HG03439 (cell line): ENCODE results near the gene DERL3.

Experiments
- ATAC-seq: cut with Tn5 transposase; IDR thresholded peaks from one replicate; pipeline ENCODE4 v1.9.1; 2021; ENCODE audit warnings: mild to moderate bottlenecking, moderate library complexity; ENCODE audit not compliant: unreplicated experiment

The DERL3 gene

DNA sequence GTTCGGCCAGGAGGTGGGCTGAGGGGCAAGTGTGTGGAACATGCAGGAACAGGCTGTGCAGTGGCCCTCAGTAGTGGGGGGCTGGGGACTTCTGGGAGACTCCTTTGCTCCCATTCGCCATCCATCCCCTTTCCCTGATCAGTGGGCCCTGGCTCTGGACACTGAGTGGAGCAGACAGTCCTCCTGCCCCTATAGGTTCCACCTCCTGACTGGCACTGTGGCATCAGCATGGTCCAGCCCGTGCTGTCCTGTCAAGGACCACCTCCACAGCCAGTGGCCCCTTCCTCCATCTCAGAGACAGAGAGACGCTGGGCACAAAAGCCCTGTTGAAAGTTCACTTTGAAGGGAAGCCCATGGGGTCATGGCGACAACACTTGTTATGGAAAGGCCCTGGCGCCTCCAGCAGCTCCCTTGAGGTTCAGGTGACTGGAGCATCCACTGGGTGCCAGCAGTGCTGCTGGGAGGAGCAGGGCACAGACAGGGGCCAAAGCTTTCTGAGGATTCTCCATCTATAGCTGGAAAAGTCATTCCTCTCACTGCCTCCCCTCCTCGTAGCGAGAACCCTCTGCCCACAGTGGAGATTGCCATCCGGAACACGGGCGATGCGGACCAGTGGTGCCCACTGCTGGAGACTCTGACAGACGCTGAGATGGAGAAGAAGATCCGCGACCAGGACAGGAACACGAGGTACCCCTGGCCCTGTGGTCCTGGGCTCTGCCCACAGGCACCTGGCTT lies 5.6 kb downstream of the DERL3 start:
- no peak for ATAC-seq

DNA sequence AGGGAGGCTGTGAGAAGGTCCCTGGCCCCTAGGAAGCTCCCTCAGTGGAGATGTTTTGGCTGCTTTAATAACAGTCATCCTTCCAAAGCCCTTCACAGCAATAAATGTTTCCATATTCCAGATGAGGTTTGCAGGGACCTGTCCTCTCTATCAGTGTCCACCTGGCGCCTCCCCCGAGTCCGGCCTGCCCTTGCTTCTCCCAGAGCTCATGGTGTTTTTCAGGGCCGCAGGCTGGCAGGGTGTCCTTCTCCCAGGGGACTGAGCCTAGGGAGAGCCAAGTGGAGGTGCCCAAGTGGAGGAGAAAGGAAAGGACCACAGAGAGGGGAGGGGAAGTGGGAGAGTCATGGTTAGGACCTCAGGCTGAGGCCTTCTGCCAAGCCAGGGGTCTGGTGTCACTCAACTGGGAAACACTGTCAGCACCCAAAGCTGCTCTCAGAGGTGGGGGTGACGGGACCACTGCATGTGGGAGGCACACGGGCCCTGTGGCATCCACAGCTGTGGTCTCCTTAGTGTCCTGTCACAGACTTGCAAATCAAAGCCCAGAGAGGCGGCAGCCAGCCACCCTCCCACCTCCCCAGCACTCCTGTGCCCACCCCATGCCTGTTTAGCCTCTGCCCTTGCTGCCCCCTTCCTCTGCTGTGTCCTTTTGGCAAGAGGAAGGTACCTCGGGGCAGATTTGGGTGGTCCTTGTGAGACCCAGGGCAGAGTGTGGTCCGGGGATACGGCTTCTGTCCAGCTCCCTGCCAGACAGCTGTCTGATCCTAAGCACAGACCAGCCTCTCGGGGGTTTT lies 6.4 kb downstream of the DERL3 start:
- no peak for ATAC-seq

DNA sequence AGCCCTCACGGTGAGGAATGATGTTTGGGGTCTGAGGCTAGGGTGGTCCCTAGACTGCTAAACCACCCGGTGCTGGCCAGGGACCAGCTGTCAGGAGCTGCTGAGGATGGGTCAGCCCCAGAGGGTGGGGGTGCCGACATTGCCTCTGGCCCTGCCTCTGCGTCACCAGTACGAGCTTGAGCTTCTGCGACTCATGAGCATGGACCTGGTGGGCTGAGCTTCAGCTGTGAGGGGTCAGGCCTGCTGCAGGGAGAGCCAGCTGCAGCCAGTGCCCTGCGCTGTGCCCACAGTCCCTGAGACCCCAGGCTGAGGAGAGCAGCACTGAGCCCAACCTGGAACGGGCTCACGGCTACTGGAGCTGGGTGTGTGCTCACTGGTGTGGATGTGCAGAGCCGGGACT lies 7.0 kb downstream of the DERL3 start:
- ATAC-seq: no peak

DNA sequence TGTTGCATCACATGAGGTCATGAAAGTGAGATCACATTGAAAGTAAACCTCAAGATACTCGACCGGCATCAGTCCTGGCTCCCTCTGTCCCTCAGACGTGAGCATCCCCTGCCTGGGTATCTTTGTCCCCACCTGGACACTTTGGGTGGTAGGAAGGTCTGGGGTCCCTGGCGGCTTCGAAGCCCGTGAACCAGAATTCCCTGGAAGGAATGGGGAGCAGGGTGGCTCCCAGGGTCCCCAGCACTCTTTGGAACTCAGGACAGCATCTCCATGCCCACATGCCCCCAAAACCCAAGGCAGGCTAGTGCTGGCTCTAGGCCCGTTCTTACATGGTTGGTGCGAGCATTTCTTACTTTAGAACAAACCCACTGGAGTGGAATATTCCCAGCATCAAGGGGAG lies 7.5 kb downstream of the DERL3 start:
- no peak for ATAC-seq

DNA sequence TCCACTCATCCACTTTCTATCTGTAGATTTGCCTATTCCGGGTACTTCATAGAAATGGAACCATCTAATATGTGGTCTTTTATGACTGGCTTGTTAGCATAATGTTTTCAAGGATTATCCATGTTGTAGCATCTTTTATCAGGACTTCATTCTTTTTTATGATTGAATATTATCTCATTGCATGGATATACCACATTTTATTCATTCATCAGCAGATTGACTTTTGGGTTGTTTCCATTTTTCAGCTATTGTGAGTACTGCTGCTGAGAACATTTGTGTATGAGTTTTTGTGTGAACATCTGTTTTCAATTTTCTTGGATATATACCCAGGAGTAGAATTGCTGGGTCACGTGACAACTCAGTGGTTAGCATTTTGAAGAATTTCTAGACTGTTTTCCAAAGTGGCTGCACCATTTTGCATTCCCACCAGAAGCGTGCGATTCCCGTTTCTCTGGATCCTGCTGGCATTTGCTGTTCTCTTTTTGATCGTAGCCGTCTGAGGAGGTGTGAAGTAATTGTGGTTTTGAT lies 8.9 kb downstream of the DERL3 start:
- no peak for ATAC-seq

DNA sequence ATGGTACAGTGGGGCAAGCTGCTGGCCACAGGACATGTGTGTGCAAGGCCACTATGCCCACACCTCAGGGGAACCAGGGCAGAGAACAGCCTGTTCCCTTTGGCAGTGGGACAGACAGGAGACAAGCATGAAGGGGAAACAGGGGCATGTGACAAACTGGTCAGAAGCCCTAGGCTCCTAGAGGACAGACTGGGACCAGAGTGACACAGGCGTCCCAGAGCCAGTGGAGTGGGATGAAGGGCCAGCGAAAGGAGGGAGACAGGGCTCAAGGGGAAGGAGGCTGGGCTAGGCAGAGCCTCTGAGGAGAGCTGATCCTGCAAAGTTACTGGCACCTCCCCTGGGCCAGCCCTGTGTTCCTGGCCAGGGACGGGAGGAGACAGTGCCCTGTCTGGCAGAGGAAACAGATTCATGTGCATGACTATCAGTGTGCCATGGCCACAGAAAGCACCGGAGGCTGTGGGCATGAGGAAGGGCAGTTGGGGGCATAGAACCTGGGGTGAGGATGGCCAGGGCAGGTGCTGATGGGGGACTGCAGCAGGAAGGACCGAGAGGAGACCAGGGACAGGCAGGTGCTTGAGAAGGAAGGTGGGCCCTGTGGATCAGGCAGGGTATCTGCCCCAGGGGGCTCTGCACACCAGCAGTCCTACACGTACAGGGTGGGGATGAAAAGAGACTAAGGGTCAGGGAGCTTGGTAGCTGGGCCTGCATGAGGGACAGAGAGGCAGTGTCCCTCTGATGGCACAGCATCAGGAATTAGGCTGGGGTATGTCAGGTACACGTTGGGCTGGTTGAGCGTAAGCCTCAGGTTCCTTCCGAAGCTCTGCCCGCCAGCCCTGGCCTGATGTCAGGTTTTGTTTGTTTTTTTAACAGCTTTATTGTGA lies 9.8 kb downstream of the DERL3 start:
- no peak for ATAC-seq

DNA sequence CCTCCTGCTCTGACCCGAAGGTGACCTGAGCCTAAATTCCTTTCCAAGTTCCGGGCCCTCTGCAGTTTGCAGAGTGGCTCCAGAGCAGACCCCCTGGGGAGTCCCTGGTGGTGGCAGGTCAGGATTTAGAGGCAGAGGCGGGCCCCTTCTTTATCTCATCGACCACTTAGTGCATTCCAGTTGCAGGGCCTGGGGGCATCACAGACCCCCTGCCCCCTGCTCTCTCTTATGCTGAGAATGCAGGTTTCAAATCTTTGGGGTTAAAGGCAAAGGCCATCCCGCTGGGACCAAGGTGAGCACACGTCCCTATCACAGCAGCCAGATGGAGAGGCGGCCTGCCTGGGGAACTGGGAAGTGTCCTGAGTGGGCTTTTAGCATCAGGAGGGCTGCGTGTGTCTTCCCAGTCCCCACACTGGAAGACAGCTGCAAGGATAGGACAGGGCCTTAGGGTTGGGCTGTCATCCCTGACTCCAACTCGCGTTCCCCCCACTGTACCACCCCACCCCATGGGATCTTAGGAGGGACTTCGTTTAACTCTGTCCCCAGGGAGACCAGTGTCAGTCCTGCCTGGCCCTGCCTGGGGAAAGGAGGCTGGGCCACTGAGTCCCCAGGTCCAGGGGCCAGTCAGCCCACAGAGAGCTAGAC lies 11.3 kb downstream of the DERL3 start:
- ATAC-seq: no peak

DNA sequence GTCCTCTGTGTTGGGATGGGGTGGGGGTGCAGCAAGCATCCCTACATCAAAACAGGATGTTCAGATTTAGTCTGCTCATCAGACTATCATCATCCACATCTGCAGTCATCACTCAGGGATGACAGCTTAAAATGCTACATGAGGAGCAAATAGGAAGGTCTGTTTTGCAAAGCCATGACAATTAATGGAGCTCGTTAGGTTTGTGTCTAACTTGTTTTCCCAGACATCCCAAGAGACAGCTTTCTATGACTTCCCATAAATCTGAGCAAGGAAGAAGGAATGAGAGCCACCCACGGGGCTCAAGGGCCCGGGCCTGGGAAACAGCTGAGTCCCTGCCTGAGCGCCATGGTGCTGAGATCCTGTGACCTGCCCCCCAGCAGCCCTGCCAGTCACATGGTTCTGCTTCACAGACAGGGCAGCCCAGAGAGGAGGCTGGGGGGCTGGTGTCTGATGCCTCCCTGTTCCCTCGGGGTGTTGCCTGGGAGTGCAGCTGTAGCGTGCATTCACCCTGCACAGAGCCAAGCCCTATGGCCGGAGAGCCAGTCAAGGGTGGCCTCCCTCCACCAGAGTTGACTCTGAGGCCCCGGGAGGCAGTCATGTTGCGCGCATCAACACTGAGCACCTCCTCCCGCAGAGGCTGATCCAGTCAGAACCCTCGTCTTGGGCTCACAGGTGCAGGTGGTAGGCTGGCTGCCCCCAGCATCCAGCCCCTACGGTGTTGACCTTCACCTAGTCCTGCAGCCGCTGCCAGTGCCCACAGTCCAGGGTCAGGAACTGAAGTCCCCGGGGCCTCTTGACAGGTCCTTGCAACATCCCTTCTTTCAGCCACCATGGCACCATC lies 12.1 kb downstream of the DERL3 start:
- no peak for ATAC-seq

DNA sequence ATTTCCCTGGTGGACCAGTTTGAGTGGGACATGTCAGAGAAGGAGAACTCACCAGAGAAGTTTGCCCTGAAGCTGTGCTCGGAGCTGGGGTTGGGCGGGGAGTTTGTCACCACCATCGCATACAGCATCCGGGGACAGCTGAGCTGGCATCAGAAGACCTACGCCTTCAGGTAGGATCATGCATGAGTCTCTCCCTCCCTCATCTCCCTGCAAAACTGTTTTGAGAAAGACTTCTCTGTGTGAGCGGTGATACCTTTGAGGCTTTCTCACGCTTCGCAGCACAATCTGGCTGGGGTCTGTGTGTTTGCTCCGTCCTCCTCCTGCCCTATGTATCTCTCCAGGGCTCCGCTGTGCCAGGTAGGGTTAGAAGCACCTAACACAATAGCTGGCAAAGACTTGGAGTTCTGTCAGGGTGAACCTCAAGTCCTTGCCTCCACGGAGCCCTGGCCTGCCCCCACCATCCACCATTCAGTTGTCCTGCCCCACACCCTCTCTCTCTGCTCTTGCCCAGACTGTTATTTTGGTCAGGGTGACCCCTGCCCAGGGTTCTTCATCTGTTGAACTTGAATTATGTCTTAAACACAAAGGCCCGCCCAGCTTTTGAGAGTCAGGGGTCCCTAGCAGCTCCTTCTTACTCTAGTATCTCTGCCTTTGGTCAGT lies 13.4 kb downstream of the DERL3 start:
- ATAC-seq: no peak

DNA sequence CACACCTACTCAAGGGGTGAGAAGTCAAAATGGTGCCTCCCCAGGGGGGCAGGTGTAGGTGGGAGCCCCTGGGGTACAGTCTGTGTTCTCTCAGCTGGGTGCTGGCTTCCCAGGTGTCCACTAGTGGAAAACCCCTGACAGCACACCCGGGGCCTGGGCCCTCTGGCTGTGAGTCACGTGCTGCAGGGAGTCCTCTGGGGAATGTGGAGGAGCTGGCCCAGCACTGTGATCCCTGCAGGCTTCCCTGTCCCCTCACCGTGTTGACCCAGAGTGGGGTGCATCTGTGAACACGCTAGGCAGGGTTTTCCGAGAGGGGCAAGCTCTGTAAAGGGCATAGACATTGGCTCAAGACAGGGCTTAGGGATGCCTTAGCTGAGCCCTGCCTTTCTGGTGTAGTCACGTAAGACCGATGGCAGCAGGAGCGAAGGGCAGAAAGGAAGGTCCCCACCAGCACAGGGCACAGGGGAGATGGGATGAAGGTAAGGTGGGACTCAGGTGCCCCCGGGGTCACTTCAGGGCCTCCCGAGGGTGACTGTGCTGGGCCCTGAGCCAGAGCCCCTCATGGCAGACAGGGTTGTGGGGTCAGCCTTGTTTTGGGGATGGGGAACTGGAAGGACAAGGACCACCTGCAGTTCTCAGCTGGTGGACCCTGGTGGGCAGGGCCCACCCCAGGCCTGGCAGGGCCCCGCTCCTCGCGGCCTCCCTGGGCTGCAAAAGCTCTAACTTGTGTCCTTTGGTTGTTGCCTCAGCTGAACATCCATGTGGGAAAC lies 14.1 kb downstream of the DERL3 start:
- no peak for ATAC-seq

DNA sequence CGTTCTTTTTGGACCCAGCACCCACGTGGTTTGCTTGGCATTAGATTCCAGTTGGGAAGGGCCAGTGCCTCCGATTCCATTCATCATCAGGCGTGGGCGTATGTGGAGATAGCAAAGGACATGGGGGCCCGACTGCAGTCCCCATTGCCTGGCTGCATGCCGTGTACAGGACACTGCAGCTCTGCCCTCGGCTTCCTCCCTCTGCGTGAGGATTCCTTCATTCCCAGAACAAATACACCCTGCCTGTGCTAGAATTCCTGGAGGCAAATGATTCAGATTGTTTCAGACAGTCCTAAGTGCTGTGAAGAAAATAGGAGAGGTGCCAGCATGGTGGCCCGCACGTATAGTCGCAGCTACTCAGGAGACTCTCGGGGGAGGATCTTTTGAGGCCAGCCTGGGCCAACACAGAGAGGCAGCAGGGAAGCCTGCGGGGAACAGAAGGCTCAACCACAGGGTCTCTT lies 15.4 kb downstream of the DERL3 start:
- no peak for ATAC-seq

DNA sequence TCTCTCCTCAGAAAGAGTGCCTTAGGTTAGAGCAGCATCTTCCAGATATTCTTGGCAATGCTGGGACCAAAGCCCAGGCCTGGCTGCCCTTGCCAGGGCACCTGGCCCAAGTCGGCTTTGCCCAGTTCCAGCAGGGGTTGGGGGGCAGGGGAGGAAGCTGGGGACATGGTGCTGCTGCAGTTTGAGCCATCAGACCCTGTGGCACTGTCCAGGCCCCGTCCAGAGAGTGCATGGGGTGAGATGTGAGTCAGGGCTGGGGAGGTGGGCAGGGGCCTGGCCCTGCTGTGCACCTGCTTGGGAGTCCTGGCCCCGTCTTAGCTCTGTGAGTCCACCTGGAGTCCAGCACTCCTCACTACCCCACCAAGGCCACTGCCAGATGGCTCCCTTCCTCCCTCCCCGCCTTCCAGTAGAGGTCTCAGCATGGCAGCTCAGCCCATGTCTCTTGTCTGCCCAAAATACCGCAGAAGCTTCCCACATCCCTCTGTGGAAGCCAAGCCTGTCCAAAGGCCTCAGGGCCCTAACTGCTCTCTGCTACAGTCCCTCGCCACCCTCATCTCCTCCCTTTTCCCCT lies 16.6 kb downstream of the DERL3 start:
- no peak for ATAC-seq

DNA sequence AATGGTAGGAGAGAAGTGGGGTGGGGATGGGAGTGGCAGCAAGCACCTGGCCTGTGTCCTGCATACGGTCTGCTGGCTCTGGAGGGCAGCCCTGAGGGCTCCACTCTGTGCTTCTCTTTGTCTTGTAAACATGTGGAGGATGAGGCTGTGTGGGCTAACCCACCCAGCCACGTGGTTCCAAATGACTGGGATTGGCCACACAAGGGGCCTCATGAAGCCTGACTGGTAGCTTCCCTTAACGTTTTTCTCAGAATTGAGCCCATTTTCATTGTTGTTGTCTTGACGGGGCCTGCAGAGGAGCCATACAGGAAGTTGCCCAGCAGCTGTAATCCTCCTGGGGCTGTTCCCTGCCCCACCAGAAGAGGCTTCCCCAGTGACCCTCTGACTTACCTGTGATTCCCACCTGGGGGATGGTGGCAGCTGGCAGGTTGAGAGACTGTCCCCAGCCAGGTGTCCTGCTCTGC lies 18.0 kb downstream of the DERL3 start:
- ATAC-seq: no peak

DNA sequence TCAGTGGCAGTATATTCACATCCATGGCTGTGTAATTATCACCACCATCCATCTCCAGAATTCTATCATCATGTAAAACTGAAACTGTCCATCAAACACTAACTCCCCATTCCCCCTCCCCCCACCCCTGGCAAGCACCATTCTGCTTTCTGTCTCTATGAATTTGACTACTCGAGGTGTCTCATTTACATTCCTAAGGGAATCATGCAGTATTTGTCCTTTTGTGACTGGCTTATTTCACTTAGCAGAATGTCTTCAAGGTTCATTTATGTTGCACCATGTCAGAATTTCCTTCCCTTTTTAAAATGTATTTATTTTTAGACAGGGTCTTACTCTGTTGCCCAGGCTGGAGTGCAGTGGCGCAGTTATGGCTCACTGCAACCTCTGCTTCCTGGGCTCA lies 20.3 kb downstream of the DERL3 start:
- no peak for ATAC-seq

DNA sequence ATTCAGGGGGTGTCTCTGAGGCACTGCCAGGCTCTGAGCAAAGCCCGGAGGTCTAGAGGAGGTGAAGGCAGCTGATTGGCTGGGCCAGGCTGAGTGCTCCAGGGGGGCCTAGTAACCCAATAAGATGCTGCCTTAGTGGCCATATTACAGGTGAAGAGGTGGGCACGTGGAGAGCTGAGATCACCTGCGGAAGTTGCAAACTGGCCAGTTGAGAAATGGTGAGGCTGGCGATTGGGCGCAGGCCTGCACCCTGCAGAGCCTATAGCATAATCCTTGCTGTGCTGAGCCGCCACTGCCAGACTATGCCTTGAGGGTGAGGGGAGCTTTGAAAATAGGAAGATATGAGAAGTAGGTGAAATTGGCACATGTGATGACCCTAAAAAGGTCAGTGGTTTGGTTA lies 21.7 kb downstream of the DERL3 start:
- no peak for ATAC-seq

DNA sequence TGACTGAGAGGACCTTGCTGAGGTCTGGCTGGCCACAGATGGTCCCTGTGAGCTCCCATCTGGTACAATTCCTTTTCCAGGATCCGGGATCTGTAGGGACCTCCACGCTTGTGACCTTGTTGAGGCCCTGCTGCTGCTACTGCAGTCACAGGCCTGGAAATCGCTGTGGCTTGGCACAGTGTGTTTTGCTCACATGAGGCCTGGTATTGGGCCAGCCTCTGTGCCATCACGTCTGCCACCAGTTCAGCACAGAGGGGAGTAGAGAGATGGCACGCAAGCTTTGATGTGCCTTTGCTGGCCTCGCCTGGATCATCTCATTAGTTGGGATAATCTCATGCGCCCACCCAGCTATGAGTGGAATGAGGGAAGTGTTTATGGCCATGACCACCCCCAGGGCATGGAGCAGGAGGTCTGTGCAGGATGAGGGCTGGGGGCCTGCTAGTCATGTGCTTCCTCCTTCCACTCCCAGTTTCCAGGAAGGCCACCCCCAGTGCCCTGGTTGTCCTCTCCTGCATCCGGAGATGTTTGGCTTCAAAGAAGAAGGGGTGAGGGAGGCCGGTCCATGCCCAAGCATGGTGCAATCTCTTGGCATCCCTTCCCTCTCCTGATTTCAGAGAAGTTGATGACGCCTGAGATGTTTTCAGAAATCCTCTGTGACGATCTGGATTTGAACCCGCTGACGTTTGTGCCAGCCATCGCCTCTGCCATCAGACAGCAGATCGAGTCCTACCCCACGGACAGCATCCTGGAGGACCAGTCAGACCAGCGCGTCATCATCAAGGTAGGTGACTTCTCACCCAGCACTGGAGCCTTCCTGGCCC lies 22.4 kb downstream of the DERL3 start:
- no peak for ATAC-seq

DNA sequence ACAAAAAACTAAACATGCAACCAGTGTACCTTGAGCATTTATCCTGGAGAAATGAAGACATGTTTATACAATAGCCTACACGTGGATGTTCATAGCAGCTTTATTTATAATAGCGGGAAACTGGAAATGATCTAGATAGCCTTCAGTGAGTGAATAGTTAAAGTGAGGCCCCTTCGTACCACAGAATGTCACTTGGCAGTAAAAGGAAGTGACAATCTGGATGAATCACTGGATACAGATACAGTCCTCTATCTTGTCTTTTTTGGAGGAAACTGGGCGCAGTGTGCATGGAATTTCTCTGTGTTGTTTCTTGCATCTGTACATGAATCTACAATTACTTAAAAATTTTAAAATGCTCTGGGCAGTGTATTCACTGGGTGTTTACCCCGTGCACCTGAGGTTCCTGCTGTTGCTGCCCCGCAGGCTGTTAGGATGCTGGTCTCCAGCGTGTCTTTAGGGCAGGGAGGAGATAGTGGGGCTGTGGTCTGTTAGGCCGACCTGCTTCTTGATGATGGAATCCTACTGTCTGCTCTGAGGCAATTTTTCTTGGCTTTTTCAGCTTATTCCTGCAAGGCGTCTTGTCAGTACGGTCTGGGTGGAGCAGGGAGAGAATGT lies 23.2 kb downstream of the DERL3 start:
- no peak for ATAC-seq
